K562 (cell line): ENCODE measurements around the gene NPAS3. TPM values are rescaled to one million over a fixed set of nuclear protein-coding genes. Genes with fewer than 3 reads are reported as not detected.

Experiments used
- CEBPG ChIP-seq, 3 experiments: fragments of 200-800 bp in 1 of 3; sonication (Bioruptor generic) in 1 of 3; sonication (generic) in 1 of 3; formaldehyde crosslinking in 1 of 3; IDR thresholded peaks in 2 of 3; conservative IDR thresholded peaks in 1 of 3; 2 replicates each; pipeline versions ENCODE4 v1.6.1 to v1.8.0; 2016 to 2022; ENCODE audit warnings: missing compliant biosample characterization in 2 of 3, missing genetic modification characterization in 2 of 3, mild to moderate bottlenecking in 1 of 3, missing genetic modification reagents in 1 of 3
- GTF2F1 ChIP-seq: IDR thresholded peaks from 2 replicates; pipeline ENCODE4 v1.6.1; 2011; ENCODE audit warnings: low read depth, low read length, improper control_type of control experiment
- NCOA6 ChIP-seq: fragments of 450-650 bp; IDR thresholded peaks from 2 replicates; pipeline ENCODE4 v1.6.1; 2017; ENCODE audit warnings: mild to moderate bottlenecking
- NONO ChIP-seq, 2 experiments: fragments of 200-400 bp in 1 of 2; fragments of 450-650 bp in 1 of 2; formaldehyde crosslinking in 1 of 2; IDR thresholded peaks; 2 replicates each; pipeline ENCODE4 v1.6.1; 2017; ENCODE audit warnings: low read depth in 2 of 2, mild to moderate bottlenecking in 2 of 2, moderate library complexity in 2 of 2, low read length in 1 of 2
- SMARCB1 ChIP-seq: IDR thresholded peaks from 2 replicates; pipeline ENCODE4 v1.6.1; 2011; ENCODE audit warnings: improper control_type of control experiment, low read depth; ENCODE audit not compliant: insufficient read length
- ZNF311 ChIP-seq: fragments of 250-450 bp; sonication (Bioruptor Pico); IDR thresholded peaks from 2 replicates; pipeline ENCODE4 v1.4.0; 2020; ENCODE audit warnings: mild to moderate bottlenecking, moderate library complexity
- polyA plus RNA-seq, 8 experiments: library from polyadenylated mRNA; depleted of rRNA in 4 of 8; stranded (reverse) in 5 of 8; unstranded in 3 of 8; fragments of >200 nt; fragmentation: Nextera tagmentation in 2 of 8; fragmentation: Illumina TruSeq in 1 of 8; extraction: Ambion mirVana in 2 of 8; extraction: Trizol in 1 of 8; gene quantifications; 2 replicates each; pipeline versions ENCODE4 v1.2.1 to v1.2.3, GENCODE V29; 2011 to 2014; ENCODE audit warnings: inconsistent platforms in 1 of 8, missing spikeins in 1 of 8
- total RNA-seq, 7 experiments: library from RNA; depleted of rRNA in 6 of 7; stranded (reverse); fragments of >200 nt in 6 of 7; fragmentation: Illumina TruSeq in 2 of 7; extraction: Trizol in 2 of 7; gene quantifications; 2 replicates each; pipeline versions ENCODE4 v1.2.1 to v1.2.3, GENCODE V29; 2011 to 2021; ENCODE audit warnings: low replicate concordance in 1 of 7
- TF ChIP-seq, protein P1 (sequence below), 2 experiments: fragments of 450-650 bp; IDR thresholded peaks; 2 replicates each; pipeline ENCODE4 v1.6.1; 2016; ENCODE audit warnings: mild to moderate bottlenecking in 2 of 2, borderline replicate concordance in 1 of 2, low read depth in 1 of 2, moderate library complexity in 1 of 2
- TF ChIP-seq, protein P2 (sequence below): fragments of 250-450 bp; sonication (Bioruptor Pico); IDR thresholded peaks from 2 replicates; pipeline ENCODE4 v1.5.0; 2022; ENCODE audit warnings: mild to moderate bottlenecking
- TF ChIP-seq, protein P3 (sequence below): sonication (generic); formaldehyde crosslinking; IDR thresholded peaks from 2 replicates; pipeline ENCODE4 v1.9.0; 2022; ENCODE audit warnings: mild to moderate bottlenecking, missing genetic modification reagents

Gene NPAS3
- total and polyA plus RNA-seq, 9 of the 15 experiments (the other 6 are each of a cell fraction or from before 2014, with no cell fraction given) = 0.04 TPM; not detected in 8

DNA sequence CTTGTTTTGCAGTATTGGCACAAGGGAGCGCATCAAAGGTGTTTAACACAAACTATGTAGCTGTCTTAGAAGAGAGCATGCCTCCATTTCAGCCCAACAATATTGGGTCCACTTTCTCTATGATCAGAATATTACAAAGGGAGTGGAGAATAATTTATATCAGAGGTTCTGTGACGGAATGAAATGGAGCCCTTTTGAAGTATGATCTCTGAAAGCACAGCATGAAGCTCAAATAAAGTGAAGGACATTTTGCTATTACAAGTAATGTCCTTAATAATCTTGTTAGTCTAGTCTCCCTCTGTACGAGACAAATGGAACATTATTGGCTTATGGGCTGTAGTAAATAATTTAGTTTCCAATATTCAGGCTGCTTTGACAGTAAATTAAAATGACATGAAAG is 302.7 kb downstream of the NPAS3 start (continued):
- TF ChIP-seq, protein P1, sequence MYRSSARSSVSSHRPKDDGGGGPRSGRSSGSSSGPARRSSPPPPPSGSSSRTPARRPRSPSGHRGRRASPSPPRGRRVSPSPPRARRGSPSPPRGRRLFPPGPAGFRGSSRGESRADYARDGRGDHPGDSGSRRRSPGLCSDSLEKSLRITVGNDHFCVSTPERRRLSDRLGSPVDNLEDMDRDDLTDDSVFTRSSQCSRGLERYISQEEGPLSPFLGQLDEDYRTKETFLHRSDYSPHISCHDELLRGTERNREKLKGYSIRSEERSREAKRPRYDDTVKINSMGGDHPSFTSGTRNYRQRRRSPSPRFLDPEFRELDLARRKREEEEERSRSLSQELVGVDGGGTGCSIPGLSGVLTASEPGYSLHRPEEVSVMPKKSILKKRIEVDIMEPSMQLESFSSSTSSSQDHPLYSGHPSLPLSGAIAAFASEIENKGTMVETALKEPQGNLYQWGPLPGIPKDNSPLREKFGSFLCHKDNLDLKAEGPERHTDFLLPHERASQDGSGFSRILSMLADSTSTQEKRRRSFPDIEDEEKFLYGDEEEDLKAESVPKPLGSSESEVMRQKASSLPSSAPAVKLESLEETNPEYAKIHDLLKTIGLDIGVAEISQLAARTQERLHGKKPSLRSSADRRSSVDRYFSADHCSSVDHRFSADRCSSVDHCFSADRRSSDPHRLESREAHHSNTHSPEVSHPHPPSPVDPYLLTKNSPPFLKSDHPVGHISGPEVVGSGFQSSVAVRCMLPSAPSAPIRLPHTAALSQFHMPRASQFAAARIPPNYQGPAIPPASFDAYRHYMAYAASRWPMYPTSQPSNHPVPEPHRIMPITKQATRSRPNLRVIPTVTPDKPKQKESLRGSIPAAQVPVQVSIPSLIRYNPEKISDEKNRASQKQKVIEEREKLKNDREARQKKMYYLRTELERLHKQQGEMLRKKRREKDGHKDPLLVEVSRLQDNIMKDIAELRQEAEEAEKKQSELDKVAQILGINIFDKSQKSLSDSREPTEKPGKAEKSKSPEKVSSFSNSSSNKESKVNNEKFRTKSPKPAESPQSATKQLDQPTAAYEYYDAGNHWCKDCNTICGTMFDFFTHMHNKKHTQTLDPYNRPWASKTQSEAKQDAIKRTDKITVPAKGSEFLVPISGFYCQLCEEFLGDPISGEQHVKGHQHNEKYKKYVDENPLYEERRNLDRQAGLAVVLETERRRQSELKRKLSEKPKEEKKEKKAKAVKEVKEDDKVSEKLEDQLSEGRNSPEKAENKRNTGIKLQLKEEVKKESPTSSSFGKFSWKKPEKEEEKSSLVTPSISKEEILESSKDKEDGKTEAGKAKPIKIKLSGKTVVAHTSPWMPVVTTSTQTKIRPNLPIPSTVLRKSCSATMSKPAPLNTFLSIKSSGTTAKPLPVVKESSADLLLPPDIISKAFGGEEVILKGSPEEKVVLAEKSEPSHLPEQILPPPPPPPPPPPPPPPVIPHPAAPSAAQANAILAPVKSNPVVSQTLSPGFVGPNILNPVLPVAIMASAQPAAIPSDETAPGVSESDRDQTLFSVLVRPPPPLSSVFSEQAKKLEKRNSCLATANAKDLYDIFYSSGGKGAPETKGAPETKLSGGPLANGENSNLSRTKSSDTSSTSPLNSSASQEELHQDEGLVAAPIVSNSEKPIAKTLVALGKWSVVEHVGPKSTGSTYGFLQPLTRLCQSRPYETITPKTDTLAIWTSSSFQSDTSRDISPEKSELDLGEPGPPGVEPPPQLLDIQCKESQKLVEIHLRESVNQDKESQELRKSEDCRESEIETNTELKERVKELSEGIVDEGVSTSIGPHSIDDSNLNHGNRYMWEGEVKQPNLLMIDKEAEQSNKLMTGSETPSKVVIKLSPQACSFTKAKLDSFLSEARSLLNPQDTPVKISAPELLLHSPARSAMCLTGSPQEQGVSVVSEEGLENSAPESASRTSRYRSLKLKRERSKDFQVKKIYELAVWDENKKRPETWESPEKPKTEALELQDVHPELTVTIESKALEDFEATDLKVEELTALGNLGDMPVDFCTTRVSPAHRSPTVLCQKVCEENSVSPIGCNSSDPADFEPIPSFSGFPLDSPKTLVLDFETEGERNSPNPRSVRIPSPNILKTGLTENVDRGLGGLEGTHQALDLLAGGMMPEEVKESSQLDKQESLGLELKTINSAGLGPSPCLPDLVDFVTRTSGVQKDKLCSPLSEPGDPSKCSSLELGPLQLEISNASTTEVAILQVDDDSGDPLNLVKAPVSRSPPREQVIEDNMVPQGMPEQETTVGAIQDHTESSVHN (IDR thresholded peaks at IDR 0.05; ENCODE audit: borderline replicate concordance in 1 of 2, low read depth in 1 of 2) = no peak
- TF ChIP-seq ZNF311 (CRISPR knock-in tag) (no peak), NCOA6 (no peak), GTF2F1 (no peak), CEBPG (CRISPR knock-in tag; IDR thresholded peaks at IDR 0.05) (no peak), CEBPG (tag; conservative IDR thresholded peaks at IDR 0.05 in 1 of 2, IDR thresholded peaks at IDR 0.05 in 1 of 2) (no peak), SMARCB1 (no peak), NONO (IDR thresholded peaks at IDR 0.05; ENCODE audit: low read depth in 2 of 2, low read length in 1 of 2) (no peak)
- TF ChIP-seq, protein P2, sequence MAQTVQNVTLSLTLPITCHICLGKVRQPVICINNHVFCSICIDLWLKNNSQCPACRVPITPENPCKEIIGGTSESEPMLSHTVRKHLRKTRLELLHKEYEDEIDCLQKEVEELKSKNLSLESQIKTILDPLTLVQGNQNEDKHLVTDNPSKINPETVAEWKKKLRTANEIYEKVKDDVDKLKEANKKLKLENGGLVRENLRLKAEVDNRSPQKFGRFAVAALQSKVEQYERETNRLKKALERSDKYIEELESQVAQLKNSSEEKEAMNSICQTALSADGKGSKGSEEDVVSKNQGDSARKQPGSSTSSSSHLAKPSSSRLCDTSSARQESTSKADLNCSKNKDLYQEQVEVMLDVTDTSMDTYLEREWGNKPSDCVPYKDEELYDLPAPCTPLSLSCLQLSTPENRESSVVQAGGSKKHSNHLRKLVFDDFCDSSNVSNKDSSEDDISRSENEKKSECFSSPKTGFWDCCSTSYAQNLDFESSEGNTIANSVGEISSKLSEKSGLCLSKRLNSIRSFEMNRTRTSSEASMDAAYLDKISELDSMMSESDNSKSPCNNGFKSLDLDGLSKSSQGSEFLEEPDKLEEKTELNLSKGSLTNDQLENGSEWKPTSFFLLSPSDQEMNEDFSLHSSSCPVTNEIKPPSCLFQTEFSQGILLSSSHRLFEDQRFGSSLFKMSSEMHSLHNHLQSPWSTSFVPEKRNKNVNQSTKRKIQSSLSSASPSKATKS = no peak
- TF ChIP-seq, protein P3, sequence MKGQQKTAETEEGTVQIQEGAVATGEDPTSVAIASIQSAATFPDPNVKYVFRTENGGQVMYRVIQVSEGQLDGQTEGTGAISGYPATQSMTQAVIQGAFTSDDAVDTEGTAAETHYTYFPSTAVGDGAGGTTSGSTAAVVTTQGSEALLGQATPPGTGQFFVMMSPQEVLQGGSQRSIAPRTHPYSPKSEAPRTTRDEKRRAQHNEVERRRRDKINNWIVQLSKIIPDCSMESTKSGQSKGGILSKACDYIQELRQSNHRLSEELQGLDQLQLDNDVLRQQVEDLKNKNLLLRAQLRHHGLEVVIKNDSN = no peak
